Colon (tissue), 2 donors: ENCODE results near the gene IGSF1.
"Not testable (repeated sequence)": the region's sequence is repeated elsewhere in the genome, so short reads cannot be mapped to it uniquely, and the experiment has no call there.

Experiments
- FAIRE-seq: peaks from 2 replicates; lab custom pipeline; 2012; peaks lifted over from hg19 to GRCh38; lab: Jason Lieb, UNC
- donor health status: control.
- donor health status: control.

Gene IGSF1

DNA sequence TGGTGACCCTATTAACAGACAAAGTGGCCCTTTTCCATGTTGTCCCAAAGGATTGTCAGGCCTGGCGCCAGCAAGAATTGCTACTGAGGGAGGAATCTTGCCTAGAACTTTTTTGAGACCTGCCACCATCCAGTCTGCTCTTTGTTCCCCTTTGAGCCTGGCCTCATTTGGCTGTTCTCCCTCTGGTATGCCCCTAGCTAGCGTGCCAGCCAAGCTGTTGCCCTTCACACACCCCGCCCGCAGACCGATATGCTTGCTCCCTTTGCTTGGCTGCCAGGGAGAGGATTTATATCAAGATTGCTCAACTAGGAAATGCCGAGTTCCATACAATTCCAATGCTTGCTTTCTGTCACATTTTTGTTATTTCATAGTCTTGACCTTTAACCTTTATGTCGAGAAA, 24.4 kb downstream of the IGSF1 start:
- no peak for FAIRE-seq

- no peak for FAIRE-seq
Observed at GRCh38 chrX:131264053-131264452, 25.1 kb downstream of the IGSF1 start.

- FAIRE-seq, result no peak
Observed at GRCh38 chrX:131262738-131263679, 26.1 kb downstream of the IGSF1 start.

GRCh38 chrX:131262200-131262599, 26.9 kb downstream of the IGSF1 start:
- no peak for FAIRE-seq

GRCh38 chrX:131257367-131257766, 31.7 kb downstream of the IGSF1 start:
- no peak for FAIRE-seq

DNA sequence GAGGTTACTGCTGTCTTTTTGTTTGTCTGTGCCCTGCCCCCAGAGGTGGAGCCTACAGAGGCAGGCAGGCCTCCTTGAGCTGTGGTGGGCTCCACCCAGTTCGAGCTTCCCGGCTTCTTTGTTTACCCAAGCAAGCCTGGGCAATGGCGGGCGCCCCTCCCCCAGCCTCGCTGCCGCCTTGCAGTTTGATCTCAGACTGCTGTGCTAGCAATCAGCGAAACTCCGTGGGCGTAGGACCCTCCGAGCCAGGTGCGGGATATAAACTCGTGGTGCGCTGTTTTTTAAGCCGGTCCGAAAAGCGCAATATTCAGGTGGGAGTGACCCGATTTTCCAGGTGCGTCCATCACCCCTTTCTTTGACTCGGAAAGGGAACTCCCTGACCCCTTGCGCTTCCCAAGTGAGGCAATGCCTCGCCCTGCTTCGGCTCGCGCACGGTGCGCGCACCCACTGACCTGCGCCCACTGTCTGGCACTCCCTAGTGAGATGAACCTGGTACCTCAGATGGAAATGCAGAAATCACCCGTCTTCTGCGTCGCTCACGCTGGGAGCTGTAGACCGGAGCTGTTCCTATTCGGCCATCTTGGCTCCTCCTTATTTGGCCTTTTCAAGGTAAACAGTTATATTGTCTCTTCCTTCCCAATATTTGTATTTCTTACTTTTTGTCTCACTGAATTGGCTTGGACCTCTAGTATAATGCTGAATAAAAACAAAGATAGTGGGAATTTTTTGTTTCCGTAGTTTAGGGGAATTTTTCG, 37.9 kb downstream of the IGSF1 start:
- FAIRE-seq, result not testable (repeated sequence)

- no peak for FAIRE-seq
Observed at GRCh38 chrX:131239057-131239456, 50.0 kb downstream of the IGSF1 start.

- no peak for FAIRE-seq
Observed at GRCh38 chrX:131237363-131237762, 51.7 kb downstream of the IGSF1 start.

DNA sequence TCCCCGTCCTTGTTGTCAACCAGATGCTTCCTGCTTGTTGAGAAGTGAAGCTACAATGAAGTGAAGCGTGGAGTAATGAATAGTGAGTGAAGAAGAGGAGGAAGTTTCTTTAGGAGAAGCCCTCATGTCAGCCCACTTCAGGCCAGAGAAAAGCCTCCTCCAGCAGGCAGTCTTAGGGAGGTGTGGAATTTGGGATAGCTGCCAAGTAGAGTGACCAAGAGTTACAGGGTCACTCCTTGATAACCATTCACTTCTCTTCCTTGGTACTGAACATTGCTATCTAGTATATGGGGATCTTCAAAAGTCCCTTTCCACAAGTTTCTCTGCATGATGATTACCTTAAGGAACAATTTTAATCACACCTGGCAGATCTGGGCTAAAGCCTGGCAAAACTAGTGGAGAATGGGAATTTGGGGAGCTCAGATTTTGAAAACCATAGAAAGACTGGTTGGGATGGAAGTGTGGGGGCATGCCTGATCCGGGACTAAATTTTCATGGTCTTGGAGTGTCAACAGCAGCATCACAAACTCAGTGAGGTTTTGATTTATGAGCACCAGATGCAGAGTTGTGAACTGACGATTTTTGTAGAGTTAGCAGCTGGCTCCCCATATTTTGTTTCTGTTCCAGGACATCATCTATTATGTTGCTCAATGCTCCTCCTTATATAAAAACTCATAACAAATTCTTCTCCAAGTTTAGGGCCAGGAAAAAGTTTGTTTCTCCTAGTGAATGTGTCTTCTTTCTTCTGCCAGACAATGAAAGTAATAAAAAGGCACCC, 53.1 kb downstream of the IGSF1 start:
- no peak for FAIRE-seq

- no peak for FAIRE-seq
Observed at GRCh38 chrX:131227608-131228007, 61.5 kb downstream of the IGSF1 start.

- no peak for FAIRE-seq
Observed at GRCh38 chrX:131226591-131226990, 62.5 kb downstream of the IGSF1 start.

- FAIRE-seq, result no peak
Observed at GRCh38 chrX:131225078-131225477, 64.0 kb downstream of the IGSF1 start.
